HL-60 (cell line): ENCODE data around the gene LCN2.
A peak's percentile ranks its signal among the peaks of the same experiment; 100 is the strongest.

ENCODE experiments used
- DNase-seq, 2 experiments: peaks; one replicate each; pipeline ENCODE4 v3.0.0-alpha.2; 2010 to 2020; ENCODE audit warnings: low read depth in 1 of 2, low spot score in 1 of 2
- H3K27ac ChIP-seq: fragments of 250-450 bp; sonication (Bioruptor Pico); replicated peaks from 2 replicates; pipeline ENCODE4 v1.5.1; 2020; ENCODE audit warnings: mild to moderate bottlenecking, moderate library complexity
- H3K27me3 ChIP-seq: fragments of 250-450 bp; sonication (Bioruptor Pico); 2 replicates; pipeline ENCODE4 v1.5.1; 2021; ENCODE audit warnings: mild to moderate bottlenecking, moderate library complexity; ENCODE audit not compliant: insufficient read depth, poor library complexity, severe bottlenecking
- H3K4me3 ChIP-seq: replicated peaks from 2 replicates; pipeline ENCODE4 v1.5.1; 2011; ENCODE audit warnings: mild to moderate bottlenecking, control low read depth, low read length; ENCODE audit not compliant: insufficient read depth
- CTCF ChIP-seq: IDR thresholded peaks from one replicate; pipeline ENCODE4 v1.5.1; 2011; ENCODE audit warnings: low read length, control low read depth, inconsistent platforms; ENCODE audit not compliant: insufficient read depth
- GABPA ChIP-seq: IDR thresholded peaks from 2 replicates; pipeline ENCODE4 v1.6.1; 2012; ENCODE audit warnings: low read depth
- POLR2AphosphoS5 ChIP-seq: IDR thresholded peaks from 2 replicates; pipeline ENCODE4 v1.6.1; 2012; ENCODE audit warnings: low read depth
- REST ChIP-seq: IDR thresholded peaks from 2 replicates; pipeline ENCODE4 v1.6.1; 2012; ENCODE audit warnings: low read depth; ENCODE audit not compliant: insufficient replicate concordance
- SPI1 ChIP-seq: IDR thresholded peaks from 2 replicates; pipeline ENCODE4 v1.6.1; 2012; ENCODE audit warnings: low read depth, mild to moderate bottlenecking, borderline replicate concordance

The LCN2 gene

GRCh38 chr9:128159522-128159783 is 10.2 kb downstream of the LCN2 start:
- TF ChIP-seq CTCF (no peak), REST (peak; percentile 44), GABPA (peak; percentile 71), SPI1 (0 out of 2 replicates have a peak, but pooled peaks have one; percentile 23), POLR2AphosphoS5 (peak; percentile 63; the same call in 1 of the 2 replicates)
- DNase-seq: peak; percentile 96 to 98
- peak overlapping the region; percentile 99 for H3K27ac ChIP-seq

GRCh38 chr9:128159784-128160602 is 10.7 kb downstream of the LCN2 start, which contains the start of gene BBLN:
Gene BBLN, plus strand, starts transcription at chr9:128160265. Its CDS starts 143 bp downstream, at chr9:128160408.
- H3K4me3 ChIP-seq: peak within 1 kb of the TSS; percentile 95
- H3K27me3 ChIP-seq: no peaks in the 10 kb centered on the region
- DNase-seq: peak; percentile 86 to 92
- peak within 1 kb of the TSS; percentile 99 for H3K27ac ChIP-seq
- TF ChIP-seq GABPA: peak; percentile 72
- TF ChIP-seq CTCF: no peak

More at GRCh38 chr9:128159522-128159783, 10.2 kb downstream of the LCN2 start:
- peak overlapping the region; percentile 95 for H3K4me3 ChIP-seq
- no peaks in the 10 kb centered on the region for H3K27me3 ChIP-seq

- TF ChIP-seq SPI1 (no peak), POLR2AphosphoS5 (no peak), CTCF (no peak), GABPA (no peak), REST (no peak)
- Histone ChIP-seq H3K27me3 (no peaks in the 10 kb centered on the region), H3K27ac (peak overlapping the region; percentile 99), H3K4me3 (peak overlapping the region; percentile 95)
- DNase-seq: peak in 1 of 2 experiments; percentile 33
Observed at GRCh38 chr9:128160603-128160987, 11.3 kb downstream of the LCN2 start.
